Calu3 (cell line): ENCODE results near the gene SHFL. TPM values are rescaled to one million over a fixed set of nuclear protein-coding genes. Genes with fewer than 3 reads are reported as not detected.

ENCODE experiments used
- BruUV-seq: library from RNA; stranded (reverse); fragments of 400-500 nt; replicated peaks from 2 replicates; lab custom pipeline; 2021; lab: Mats Ljungman, UMichigan
- CTCF ChIA-PET: fragments of 300-600 bp; sonication (Branson Sonifier 250); formaldehyde crosslinking; loops from one replicate; lab custom pipeline; 2022; ENCODE audit warnings: antibody characterized with exemption; lab: Charles Lee
- DNase-seq: peaks from one replicate; pipeline ENCODE4 v3.0.0; 2022
- H3K27ac Mint-ChIP-seq: one replicate; pipeline ENCODE4 v1.8.0; 2022; ENCODE audit warnings: mixed read lengths; ENCODE audit not compliant: unreplicated experiment
- H3K27me3 Mint-ChIP-seq: one replicate; pipeline ENCODE4 v1.8.0; 2022; ENCODE audit warnings: mixed read lengths; ENCODE audit not compliant: unreplicated experiment
- H3K36me3 Mint-ChIP-seq: one replicate; pipeline ENCODE4 v1.8.0; 2022; ENCODE audit warnings: mild to moderate bottlenecking, moderate library complexity, mixed read lengths; ENCODE audit not compliant: insufficient read depth, unreplicated experiment
- H3K4me1 Mint-ChIP-seq: one replicate; pipeline ENCODE4 v1.8.0; 2022; ENCODE audit warnings: mild to moderate bottlenecking, low read depth, mixed read lengths; ENCODE audit not compliant: unreplicated experiment
- H3K4me3 Mint-ChIP-seq: one replicate; pipeline ENCODE4 v1.8.0; 2022; ENCODE audit warnings: mild to moderate bottlenecking, low read depth, moderate library complexity, mixed read lengths; ENCODE audit not compliant: unreplicated experiment
- H3K9me3 Mint-ChIP-seq: one replicate; pipeline ENCODE4 v1.8.0; 2022; ENCODE audit warnings: low read depth, mixed read lengths; ENCODE audit not compliant: unreplicated experiment
- CTCF ChIP-seq: fragments of 200-600 bp; IDR thresholded peaks from one replicate; pipeline ENCODE4 v1.8.0; 2022; ENCODE audit warnings: antibody characterized with exemption; ENCODE audit not compliant: unreplicated experiment
- intact Hi-C: fragments of 100-400 bp; cut with micrococcal nuclease; formaldehyde crosslinking; loops from one replicate; pipeline ENCODE4 v1.10.0; 2022; ENCODE audit not compliant: unreplicated experiment
- total RNA-seq: library from RNA; stranded (reverse); gene quantifications from 2 replicates; pipeline ENCODE4 v1.2.3, GENCODE V29; 2022

SHFL gene
- total RNA-seq, 1 experiment from 2014 or later = 37.3 TPM

GRCh38 chr19:10091895-10092641, 6.0 kb downstream of the SHFL start:
- TF ChIP-seq CTCF = no peak
- Mint-ChIP-seq H3K36me3 (peaks cover 43% of the 10 kb centered on the region), H3K4me1 (no peaks in the 10 kb centered on the region), H3K27me3 (no peaks in the 10 kb centered on the region), H3K4me3 (no peak overlapping the region), H3K27ac (peak overlapping the region; percentile 56), H3K9me3 (peaks cover 2% of the 10 kb centered on the region)
- intact Hi-C loops = no loop called here
- DNase-seq = no peak
- CTCF ChIA-PET = no interaction called here
- BruUV-seq = TSS peak; percentile 23

- H3K36me3 Mint-ChIP-seq = peaks cover 38% of the 10 kb centered on the region
- H3K4me3 Mint-ChIP-seq = no peak overlapping the region
- CTCF ChIA-PET = no interaction called here
- TF ChIP-seq CTCF = no peak
- H3K9me3 Mint-ChIP-seq = peaks cover 2% of the 10 kb centered on the region
- intact Hi-C loops = no loop called here
- BruUV-seq = no TSS peak
- H3K27me3 Mint-ChIP-seq = no peaks in the 10 kb centered on the region
- DNase-seq = no peak
- no peaks in the 10 kb centered on the region for H3K4me1 Mint-ChIP-seq
- H3K27ac Mint-ChIP-seq = no peak overlapping the region
Measured at GRCh38 chr19:10092648-10093294, 6.7 kb downstream of the SHFL start.

GRCh38 chr19:10093295-10094186, 7.4 kb downstream of the SHFL start:
- Mint-ChIP-seq H3K36me3 (peaks cover 38% of the 10 kb centered on the region), H3K4me1 (no peaks in the 10 kb centered on the region), H3K4me3 (no peak overlapping the region), H3K27me3 (no peaks in the 10 kb centered on the region), H3K9me3 (peaks cover 2% of the 10 kb centered on the region), H3K27ac (no peak overlapping the region)
- no peak for TF ChIP-seq CTCF
- no TSS peak for BruUV-seq
- intact Hi-C loops = no loop called here
- DNase-seq = no peak
- CTCF ChIA-PET = no interaction called here

- intact Hi-C loops = no loop called here
- H3K4me1 Mint-ChIP-seq = no peaks in the 10 kb centered on the region
Measured at GRCh38 chr19:10095622-10095947, 9.5 kb downstream of the SHFL start.

More at GRCh38 chr19:10095622-10095947, 9.5 kb downstream of the SHFL start:
- no peak for TF ChIP-seq CTCF
- Mint-ChIP-seq H3K27me3 (peaks cover 17% of the 10 kb centered on the region), H3K36me3 (peaks cover 38% of the 10 kb centered on the region), H3K27ac (peak overlapping the region; percentile 58), H3K4me3 (peak overlapping the region; percentile 66), H3K9me3 (peaks cover 2% of the 10 kb centered on the region)
- no TSS peak for BruUV-seq
- CTCF ChIA-PET = interaction anchor here (0.7 to 1.6 kb wide), 5 partner anchors 11 to 175 kb away, joined by 3 to 4 read pairs (median 3); partner anchors contain the start of genes ICAM1 and PPAN
- DNase-seq = no peak
